Fibroblast of lung (primary cell): ENCODE data around the gene PNPLA3. TPM values are rescaled to one million over a fixed set of nuclear protein-coding genes. Genes with fewer than 3 reads are reported as not detected.

Experiments used
- DNase-seq, 2 donors: peaks; one replicate each; pipeline versions ENCODE4 v3.0.0 to v3.0.0-alpha.2; 2010; ENCODE audit warnings: low read depth in 2 of 2
- H2AFZ ChIP-seq: 2 replicates; pipeline ENCODE4 v1.5.1; 2012; ENCODE audit warnings: low read length, control low read depth, inconsistent platforms
- H3K27ac ChIP-seq: 2 replicates; pipeline ENCODE4 v1.5.1; 2011; ENCODE audit warnings: low read length, control low read depth; ENCODE audit not compliant: insufficient read depth
- H3K27me3 ChIP-seq: 2 replicates; pipeline ENCODE4 v1.5.1; 2011; ENCODE audit warnings: mild to moderate bottlenecking, low read length; ENCODE audit not compliant: control insufficient read depth, insufficient read depth
- H3K36me3 ChIP-seq: 2 replicates; pipeline ENCODE4 v1.5.1; 2011; ENCODE audit warnings: low read length; ENCODE audit not compliant: control insufficient read depth, insufficient read depth
- H3K4me1 ChIP-seq: 2 replicates; pipeline ENCODE4 v1.5.1; 2011; ENCODE audit warnings: low read length; ENCODE audit not compliant: control insufficient read depth, insufficient read depth; ENCODE audit errors: extremely low read depth
- H3K4me2 ChIP-seq: 2 replicates; pipeline ENCODE4 v1.5.1; 2011; ENCODE audit warnings: low read length, control low read depth; ENCODE audit not compliant: insufficient read depth; ENCODE audit errors: extremely low read depth
- H3K4me3 ChIP-seq, 4 experiments: fragments of 200-600 bp in 1 of 4; sonication (generic) in 1 of 4; replicated peaks in 1 of 4; 2 replicates each; pipeline ENCODE4 v1.5.1; 2011 to 2016; ENCODE audit warnings: low read length in 4 of 4, low read depth in 3 of 4, mild to moderate bottlenecking in 3 of 4, control low read depth in 2 of 4, inconsistent platforms in 1 of 4, mixed read lengths in 1 of 4; ENCODE audit not compliant: insufficient read depth in 1 of 4; ENCODE audit errors: control extremely low read depth in 1 of 4
- H3K79me2 ChIP-seq: 2 replicates; pipeline ENCODE4 v1.5.1; 2012; ENCODE audit warnings: mild to moderate bottlenecking, low read length, inconsistent platforms; ENCODE audit not compliant: control insufficient read depth, insufficient read depth
- H3K9ac ChIP-seq: 2 replicates; pipeline ENCODE4 v1.5.1; 2011; ENCODE audit warnings: mild to moderate bottlenecking, low read length, control low read depth; ENCODE audit not compliant: insufficient read depth
- H3K9me3 ChIP-seq: 2 replicates; pipeline ENCODE4 v1.5.1; 2012; ENCODE audit warnings: low read depth, low read length; ENCODE audit not compliant: control insufficient read depth, insufficient read depth
- H4K20me1 ChIP-seq: 2 replicates; pipeline ENCODE4 v1.5.1; 2011; ENCODE audit warnings: low read length; ENCODE audit not compliant: control insufficient read depth, insufficient read depth; ENCODE audit errors: extremely low read depth
- EZH2 ChIP-seq: IDR thresholded peaks from 2 replicates; pipeline ENCODE4 v1.5.1; 2012; ENCODE audit warnings: low read length, control low read depth, mild to moderate bottlenecking; ENCODE audit errors: missing control alignments
- polyA plus RNA-seq, 2 donors: library from polyadenylated mRNA; depleted of rRNA in 1 of 2; stranded (reverse) in 1 of 2; unstranded in 1 of 2; fragments of >200 nt; gene quantifications; 2 replicates each; pipeline ENCODE4 v1.2.1, GENCODE V29; 2011 to 2012; ENCODE audit warnings: missing spikeins in 1 of 2
- total RNA-seq: library from RNA; depleted of rRNA; stranded (reverse); fragments of >200 nt; gene quantifications from 2 replicates; pipeline ENCODE4 v1.2.1, GENCODE V29; 2014
- TF ChIP-seq, protein P1 (sequence below), 2 donors: IDR thresholded peaks in 1 of 2; conservative IDR thresholded peaks in 1 of 2; 1 replicate in 1 of 2; 2 replicates in 1 of 2; pipeline ENCODE4 v1.5.1; 2011 to 2012; ENCODE audit warnings: low read length in 2 of 2, control low read depth in 1 of 2, inconsistent platforms in 1 of 2, low read depth in 1 of 2, mild to moderate bottlenecking in 1 of 2

The PNPLA3 gene
- total and polyA plus RNA-seq, 2 donors (not counting 1 experiment from before 2014, with no cell fraction given): 6.8 to 12.6 TPM

DNA sequence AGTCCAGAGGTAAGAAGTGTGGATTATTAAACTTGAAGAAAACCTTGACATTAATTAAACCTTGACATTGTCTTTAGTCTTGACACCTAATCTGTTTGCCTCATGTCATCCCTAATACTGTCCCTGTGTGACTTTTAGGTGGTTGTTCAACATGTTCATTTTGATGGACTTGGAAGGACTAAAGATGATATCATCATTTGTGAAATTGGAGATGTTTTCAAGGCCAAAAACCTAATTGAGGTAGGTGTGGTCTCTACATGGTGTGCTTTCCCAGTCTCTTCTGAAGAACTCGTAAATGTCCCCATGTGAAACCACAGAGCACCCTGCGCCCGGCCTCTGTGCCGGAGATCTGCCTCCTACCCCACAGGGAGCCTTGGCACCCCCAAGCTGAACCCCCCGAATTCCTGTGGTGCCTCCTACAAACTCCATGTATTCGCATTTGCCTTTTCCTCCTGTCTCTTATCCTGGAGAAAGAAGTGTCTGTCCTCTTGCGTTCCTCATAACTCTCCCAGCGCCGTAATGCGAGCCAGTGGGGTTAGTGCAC is 40.8 kb downstream of the PNPLA3 start:
- DNase-seq: no peak
- Histone ChIP-seq H3K27ac (no peak overlapping the region), H3K79me2 (peaks cover 7% of the 10 kb centered on the region), H3K27me3 (no peaks in the 10 kb centered on the region), H3K4me2 (no peak overlapping the region), H3K36me3 (peaks cover 12% of the 10 kb centered on the region), H2AFZ (no peak overlapping the region), H3K4me1 (no peaks in the 10 kb centered on the region), H3K9me3 (no peaks in the 10 kb centered on the region), H3K9ac (no peak overlapping the region), H4K20me1 (no peaks in the 10 kb centered on the region), H3K4me3 (no peak overlapping the region)
- no peak for TF ChIP-seq EZH2
- TF ChIP-seq, protein P1, sequence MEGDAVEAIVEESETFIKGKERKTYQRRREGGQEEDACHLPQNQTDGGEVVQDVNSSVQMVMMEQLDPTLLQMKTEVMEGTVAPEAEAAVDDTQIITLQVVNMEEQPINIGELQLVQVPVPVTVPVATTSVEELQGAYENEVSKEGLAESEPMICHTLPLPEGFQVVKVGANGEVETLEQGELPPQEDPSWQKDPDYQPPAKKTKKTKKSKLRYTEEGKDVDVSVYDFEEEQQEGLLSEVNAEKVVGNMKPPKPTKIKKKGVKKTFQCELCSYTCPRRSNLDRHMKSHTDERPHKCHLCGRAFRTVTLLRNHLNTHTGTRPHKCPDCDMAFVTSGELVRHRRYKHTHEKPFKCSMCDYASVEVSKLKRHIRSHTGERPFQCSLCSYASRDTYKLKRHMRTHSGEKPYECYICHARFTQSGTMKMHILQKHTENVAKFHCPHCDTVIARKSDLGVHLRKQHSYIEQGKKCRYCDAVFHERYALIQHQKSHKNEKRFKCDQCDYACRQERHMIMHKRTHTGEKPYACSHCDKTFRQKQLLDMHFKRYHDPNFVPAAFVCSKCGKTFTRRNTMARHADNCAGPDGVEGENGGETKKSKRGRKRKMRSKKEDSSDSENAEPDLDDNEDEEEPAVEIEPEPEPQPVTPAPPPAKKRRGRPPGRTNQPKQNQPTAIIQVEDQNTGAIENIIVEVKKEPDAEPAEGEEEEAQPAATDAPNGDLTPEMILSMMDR (conservative IDR thresholded peaks at IDR 0.05 in 1 of 2, IDR thresholded peaks at IDR 0.05 in 1 of 2; ENCODE audit: low read depth in 1 of 2, low read length in 2 of 2): no peak

DNA sequence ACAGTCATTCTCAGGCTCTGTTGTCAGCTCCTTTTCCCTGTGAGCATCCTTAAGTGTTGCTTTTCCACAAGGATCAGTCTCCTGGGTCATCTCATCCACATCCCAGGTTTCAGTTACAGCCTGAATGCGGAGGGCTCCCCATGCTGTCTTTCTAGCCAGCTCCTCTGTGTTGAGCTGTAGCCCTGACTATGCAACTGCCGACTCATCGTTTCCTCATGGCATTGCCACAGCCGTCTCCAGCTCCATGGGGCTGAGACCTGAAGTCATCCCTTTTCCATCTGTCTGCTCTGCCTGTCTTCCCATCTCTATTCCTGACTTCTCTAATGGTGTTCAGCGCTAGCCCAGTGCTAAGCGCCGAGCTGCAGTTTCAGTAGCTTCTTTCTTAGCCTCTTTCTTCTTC is 43.5 kb downstream of the PNPLA3 start:
- H3K4me2 ChIP-seq: no peak overlapping the region
- no peaks in the 10 kb centered on the region for H3K4me1 ChIP-seq
- no peak overlapping the region for H3K4me3 ChIP-seq
- no peak for DNase-seq
- TF ChIP-seq EZH2: no peak
- TF ChIP-seq, protein P1 (conservative IDR thresholded peaks at IDR 0.05 in 1 of 2, IDR thresholded peaks at IDR 0.05 in 1 of 2; ENCODE audit: low read depth in 1 of 2, low read length in 2 of 2): no peak
- no peak overlapping the region for H2AFZ ChIP-seq
- no peak overlapping the region for H3K9ac ChIP-seq
- peaks cover 15% of the 10 kb centered on the region for H3K36me3 ChIP-seq
- H3K79me2 ChIP-seq: no peaks in the 10 kb centered on the region
- H3K27me3 ChIP-seq: no peaks in the 10 kb centered on the region
- no peaks in the 10 kb centered on the region for H4K20me1 ChIP-seq
- no peak overlapping the region for H3K27ac ChIP-seq
- H3K9me3 ChIP-seq: no peaks in the 10 kb centered on the region

DNA sequence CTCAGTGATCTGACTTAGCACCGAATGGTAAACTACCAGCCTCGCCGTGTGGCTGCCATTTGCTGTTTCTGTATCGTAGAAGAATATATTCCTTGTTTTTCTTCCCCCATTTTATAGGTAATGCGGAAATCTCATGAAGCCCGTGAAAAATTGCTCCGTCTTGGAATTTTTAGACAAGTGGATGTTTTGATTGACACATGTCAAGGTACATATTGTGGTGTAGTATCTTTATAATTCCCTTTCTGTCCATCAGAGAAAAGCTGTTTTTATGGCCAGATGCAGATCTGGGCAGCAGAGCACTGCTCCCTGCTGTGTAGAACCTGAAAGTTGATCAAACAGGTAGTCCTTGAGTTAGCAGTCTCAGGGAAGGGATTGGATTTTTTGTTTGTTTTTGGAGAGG is 45.0 kb downstream of the PNPLA3 start:
- no peak overlapping the region for H3K27ac ChIP-seq
- no peaks in the 10 kb centered on the region for H3K79me2 ChIP-seq
- H4K20me1 ChIP-seq: no peaks in the 10 kb centered on the region
- no peaks in the 10 kb centered on the region for H3K27me3 ChIP-seq
- no peaks in the 10 kb centered on the region for H3K4me1 ChIP-seq
- H3K36me3 ChIP-seq: peaks cover 18% of the 10 kb centered on the region
- H3K9me3 ChIP-seq: no peaks in the 10 kb centered on the region
- no peak for DNase-seq
- H3K4me3 ChIP-seq: no peak overlapping the region
- no peak overlapping the region for H2AFZ ChIP-seq
- no peak overlapping the region for H3K4me2 ChIP-seq
- TF ChIP-seq, protein P1 (conservative IDR thresholded peaks at IDR 0.05 in 1 of 2, IDR thresholded peaks at IDR 0.05 in 1 of 2; ENCODE audit: low read depth in 1 of 2, low read length in 2 of 2): no peak
- no peak for TF ChIP-seq EZH2
- no peak overlapping the region for H3K9ac ChIP-seq
